ENCODE measurements around the gene MUC4.

GRCh38 chr3:195750797-195751520, 60.8 kb downstream of the MUC4 start:
- TF ChIP-seq, protein P1, sequence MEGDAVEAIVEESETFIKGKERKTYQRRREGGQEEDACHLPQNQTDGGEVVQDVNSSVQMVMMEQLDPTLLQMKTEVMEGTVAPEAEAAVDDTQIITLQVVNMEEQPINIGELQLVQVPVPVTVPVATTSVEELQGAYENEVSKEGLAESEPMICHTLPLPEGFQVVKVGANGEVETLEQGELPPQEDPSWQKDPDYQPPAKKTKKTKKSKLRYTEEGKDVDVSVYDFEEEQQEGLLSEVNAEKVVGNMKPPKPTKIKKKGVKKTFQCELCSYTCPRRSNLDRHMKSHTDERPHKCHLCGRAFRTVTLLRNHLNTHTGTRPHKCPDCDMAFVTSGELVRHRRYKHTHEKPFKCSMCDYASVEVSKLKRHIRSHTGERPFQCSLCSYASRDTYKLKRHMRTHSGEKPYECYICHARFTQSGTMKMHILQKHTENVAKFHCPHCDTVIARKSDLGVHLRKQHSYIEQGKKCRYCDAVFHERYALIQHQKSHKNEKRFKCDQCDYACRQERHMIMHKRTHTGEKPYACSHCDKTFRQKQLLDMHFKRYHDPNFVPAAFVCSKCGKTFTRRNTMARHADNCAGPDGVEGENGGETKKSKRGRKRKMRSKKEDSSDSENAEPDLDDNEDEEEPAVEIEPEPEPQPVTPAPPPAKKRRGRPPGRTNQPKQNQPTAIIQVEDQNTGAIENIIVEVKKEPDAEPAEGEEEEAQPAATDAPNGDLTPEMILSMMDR (IDR thresholded peaks at IDR 0.05; ENCODE audit: insufficient read depth, low read length) = no peak
- TF ChIP-seq, protein P2, sequence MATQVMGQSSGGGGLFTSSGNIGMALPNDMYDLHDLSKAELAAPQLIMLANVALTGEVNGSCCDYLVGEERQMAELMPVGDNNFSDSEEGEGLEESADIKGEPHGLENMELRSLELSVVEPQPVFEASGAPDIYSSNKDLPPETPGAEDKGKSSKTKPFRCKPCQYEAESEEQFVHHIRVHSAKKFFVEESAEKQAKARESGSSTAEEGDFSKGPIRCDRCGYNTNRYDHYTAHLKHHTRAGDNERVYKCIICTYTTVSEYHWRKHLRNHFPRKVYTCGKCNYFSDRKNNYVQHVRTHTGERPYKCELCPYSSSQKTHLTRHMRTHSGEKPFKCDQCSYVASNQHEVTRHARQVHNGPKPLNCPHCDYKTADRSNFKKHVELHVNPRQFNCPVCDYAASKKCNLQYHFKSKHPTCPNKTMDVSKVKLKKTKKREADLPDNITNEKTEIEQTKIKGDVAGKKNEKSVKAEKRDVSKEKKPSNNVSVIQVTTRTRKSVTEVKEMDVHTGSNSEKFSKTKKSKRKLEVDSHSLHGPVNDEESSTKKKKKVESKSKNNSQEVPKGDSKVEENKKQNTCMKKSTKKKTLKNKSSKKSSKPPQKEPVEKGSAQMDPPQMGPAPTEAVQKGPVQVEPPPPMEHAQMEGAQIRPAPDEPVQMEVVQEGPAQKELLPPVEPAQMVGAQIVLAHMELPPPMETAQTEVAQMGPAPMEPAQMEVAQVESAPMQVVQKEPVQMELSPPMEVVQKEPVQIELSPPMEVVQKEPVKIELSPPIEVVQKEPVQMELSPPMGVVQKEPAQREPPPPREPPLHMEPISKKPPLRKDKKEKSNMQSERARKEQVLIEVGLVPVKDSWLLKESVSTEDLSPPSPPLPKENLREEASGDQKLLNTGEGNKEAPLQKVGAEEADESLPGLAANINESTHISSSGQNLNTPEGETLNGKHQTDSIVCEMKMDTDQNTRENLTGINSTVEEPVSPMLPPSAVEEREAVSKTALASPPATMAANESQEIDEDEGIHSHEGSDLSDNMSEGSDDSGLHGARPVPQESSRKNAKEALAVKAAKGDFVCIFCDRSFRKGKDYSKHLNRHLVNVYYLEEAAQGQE (IDR thresholded peaks at IDR 0.05; ENCODE audit: insufficient replicate concordance, low read depth) = no peak
- TF ChIP-seq POLR2AphosphoS5 (IDR thresholded peaks at IDR 0.05; ENCODE audit: low read depth) (no peak), SPI1 (IDR thresholded peaks at IDR 0.05; ENCODE audit: borderline replicate concordance, low read depth) (no peak)
